ENCODE results near the gene ASPHD1. TPM values are rescaled to one million over a fixed set of nuclear protein-coding genes. Genes with fewer than 3 reads are reported as not detected.
"Not testable (repeated sequence)": the region's sequence is repeated elsewhere in the genome, so short reads cannot be mapped to it uniquely, and the experiment has no call there.

Gene ASPHD1
- total and polyA plus RNA-seq, 4 donors: 4.2 to 52.7 (median 32.4) TPM

- Histone ChIP-seq H3K4me1 (ENCODE audit: control insufficient read depth, insufficient read depth, low read length) (peaks cover 30% of the 10 kb centered on the region), H3K36me3 (ENCODE audit: control insufficient read depth, insufficient read depth, low read length) (peaks cover 36% of the 10 kb centered on the region), H3K4me3 (ENCODE audit: low read depth, low read length) (no peak overlapping the region), H3K9me3 (ENCODE audit: control insufficient read depth, insufficient read depth, low read length) (no peaks in the 10 kb centered on the region), H3K27me3 (ENCODE audit: control insufficient read depth, insufficient read depth, low read length) (peaks cover 5% of the 10 kb centered on the region), H3K27ac (ENCODE audit: low read depth, low read length) (no peak overlapping the region)
- DNase-seq (ENCODE audit: low read depth in 4 of 6, low spot score in 6 of 6): no peak
- WGBS (ENCODE audit: insufficient coverage): 59% methylated on average over 3 of the region's 4 CpGs
Measured at GRCh38 chr16:29903590-29903989, 3.3 kb downstream of the ASPHD1 start.

GRCh38 chr16:29904947-29905346 lies 4.7 kb downstream of the ASPHD1 start:
- Histone ChIP-seq H3K4me1 (ENCODE audit: control insufficient read depth, insufficient read depth, low read length) (peaks cover 17% of the 10 kb centered on the region), H3K27me3 (ENCODE audit: control insufficient read depth, insufficient read depth, low read length) (no peaks in the 10 kb centered on the region), H3K4me3 (ENCODE audit: low read depth, low read length) (no peak overlapping the region), H3K27ac (ENCODE audit: low read depth, low read length) (no peak overlapping the region), H3K36me3 (ENCODE audit: control insufficient read depth, insufficient read depth, low read length) (peaks cover 36% of the 10 kb centered on the region), H3K9me3 (ENCODE audit: control insufficient read depth, insufficient read depth, low read length) (no peaks in the 10 kb centered on the region)
- 83% methylated on average over 1 of the region's 7 CpGs for WGBS (ENCODE audit: insufficient coverage)
- DNase-seq (ENCODE audit: low read depth in 4 of 6, low spot score in 6 of 6): no peak

- no peaks in the 10 kb centered on the region for H3K9me3 ChIP-seq (ENCODE audit: control insufficient read depth, insufficient read depth, low read length)
- H3K4me1 ChIP-seq (ENCODE audit: control insufficient read depth, insufficient read depth, low read length): peaks cover 12% of the 10 kb centered on the region
- H3K27me3 ChIP-seq (ENCODE audit: control insufficient read depth, insufficient read depth, low read length): no peaks in the 10 kb centered on the region
- no peak for DNase-seq (ENCODE audit: low read depth in 4 of 6, low spot score in 6 of 6)
- no peak overlapping the region for H3K4me3 ChIP-seq (ENCODE audit: low read depth, low read length)
- 91% methylated on average over 11 of the region's 13 CpGs for WGBS (ENCODE audit: insufficient coverage)
- H3K36me3 ChIP-seq (ENCODE audit: control insufficient read depth, insufficient read depth, low read length): peaks cover 40% of the 10 kb centered on the region
- H3K27ac ChIP-seq (ENCODE audit: low read depth, low read length): no peak overlapping the region
Measured at GRCh38 chr16:29905668-29906067, 5.4 kb downstream of the ASPHD1 start.

GRCh38 chr16:29906520-29907244 lies 6.4 kb downstream of the ASPHD1 start:
- DNase-seq (ENCODE audit: low read depth in 4 of 6, low spot score in 6 of 6): no peak
- H3K4me3 ChIP-seq (ENCODE audit: low read depth, low read length): no peak overlapping the region
- no peak overlapping the region for H3K27ac ChIP-seq (ENCODE audit: low read depth, low read length)
- H3K36me3 ChIP-seq (ENCODE audit: control insufficient read depth, insufficient read depth, low read length): peaks cover 47% of the 10 kb centered on the region
- 80% methylated on average over 23 of the region's 23 CpGs for WGBS (ENCODE audit: insufficient coverage)
- H3K9me3 ChIP-seq (ENCODE audit: control insufficient read depth, insufficient read depth, low read length): no peaks in the 10 kb centered on the region
- H3K4me1 ChIP-seq (ENCODE audit: control insufficient read depth, insufficient read depth, low read length): peaks cover 2% of the 10 kb centered on the region
- H3K27me3 ChIP-seq (ENCODE audit: control insufficient read depth, insufficient read depth, low read length): no peaks in the 10 kb centered on the region

- H3K4me1 ChIP-seq (ENCODE audit: control insufficient read depth, insufficient read depth, low read length): no peaks in the 10 kb centered on the region
- WGBS (ENCODE audit: insufficient coverage): 44% methylated on average over 1 of the region's 2 CpGs
- no peak overlapping the region for H3K27ac ChIP-seq (ENCODE audit: low read depth, low read length)
- no peaks in the 10 kb centered on the region for H3K27me3 ChIP-seq (ENCODE audit: control insufficient read depth, insufficient read depth, low read length)
- peaks cover 52% of the 10 kb centered on the region for H3K36me3 ChIP-seq (ENCODE audit: control insufficient read depth, insufficient read depth, low read length)
- H3K9me3 ChIP-seq (ENCODE audit: control insufficient read depth, insufficient read depth, low read length): no peaks in the 10 kb centered on the region
- DNase-seq (ENCODE audit: low read depth in 4 of 6, low spot score in 6 of 6): no peak
- H3K4me3 ChIP-seq (ENCODE audit: low read depth, low read length): no peak overlapping the region
Measured at GRCh38 chr16:29907973-29908372, 7.7 kb downstream of the ASPHD1 start.

- Histone ChIP-seq H3K9me3 (ENCODE audit: control insufficient read depth, insufficient read depth, low read length) (no peaks in the 10 kb centered on the region), H3K27ac (ENCODE audit: low read depth, low read length) (no peak overlapping the region), H3K4me3 (ENCODE audit: low read depth, low read length) (no peak overlapping the region), H3K27me3 (ENCODE audit: control insufficient read depth, insufficient read depth, low read length) (no peaks in the 10 kb centered on the region), H3K36me3 (ENCODE audit: control insufficient read depth, insufficient read depth, low read length) (peaks cover 56% of the 10 kb centered on the region), H3K4me1 (ENCODE audit: control insufficient read depth, insufficient read depth, low read length) (no peaks in the 10 kb centered on the region)
- DNase-seq (ENCODE audit: low read depth in 4 of 6, low spot score in 6 of 6): no peak
- no CpG with 5 or more reads among the region's 2 CpGs for WGBS (ENCODE audit: insufficient coverage)
Measured at GRCh38 chr16:29908719-29909220, 8.5 kb downstream of the ASPHD1 start.

- Histone ChIP-seq H3K9me3 (ENCODE audit: control insufficient read depth, insufficient read depth, low read length) (no peaks in the 10 kb centered on the region), H3K27ac (ENCODE audit: low read depth, low read length) (no peak overlapping the region), H3K4me1 (ENCODE audit: control insufficient read depth, insufficient read depth, low read length) (no peaks in the 10 kb centered on the region), H3K4me3 (ENCODE audit: low read depth, low read length) (no peak overlapping the region), H3K27me3 (ENCODE audit: control insufficient read depth, insufficient read depth, low read length) (no peaks in the 10 kb centered on the region), H3K36me3 (ENCODE audit: control insufficient read depth, insufficient read depth, low read length) (peaks cover 63% of the 10 kb centered on the region)
- WGBS (ENCODE audit: insufficient coverage): no CpG with 5 or more reads among the region's 2 CpGs
- no peak for DNase-seq (ENCODE audit: low read depth in 4 of 6, low spot score in 6 of 6)
Measured at GRCh38 chr16:29909391-29909790, 9.1 kb downstream of the ASPHD1 start.

- DNase-seq (ENCODE audit: low read depth in 4 of 6, low spot score in 6 of 6); H3K4me1 ChIP-seq (ENCODE audit: control insufficient read depth, insufficient read depth, low read length); H3K4me3 ChIP-seq (ENCODE audit: low read depth, low read length); H3K27ac ChIP-seq (ENCODE audit: low read depth, low read length); H3K27me3 ChIP-seq (ENCODE audit: control insufficient read depth, insufficient read depth, low read length); H3K9me3 ChIP-seq (ENCODE audit: control insufficient read depth, insufficient read depth, low read length): not testable (repeated sequence)
- WGBS (ENCODE audit: insufficient coverage): no CpG with 5 or more reads among the region's 6 CpGs
- H3K36me3 ChIP-seq (ENCODE audit: control insufficient read depth, insufficient read depth, low read length): peaks cover 62% of the 10 kb centered on the region
Measured at GRCh38 chr16:29909851-29910250, 9.6 kb downstream of the ASPHD1 start.

GRCh38 chr16:29910819-29911675 lies 10.8 kb downstream of the ASPHD1 start:
- no peaks in the 10 kb centered on the region for H3K4me1 ChIP-seq (ENCODE audit: control insufficient read depth, insufficient read depth, low read length)
- no peaks in the 10 kb centered on the region for H3K27me3 ChIP-seq (ENCODE audit: control insufficient read depth, insufficient read depth, low read length)
- DNase-seq (ENCODE audit: low read depth in 4 of 6, low spot score in 6 of 6): no peak
- 85% methylated on average over 18 of the region's 20 CpGs for WGBS (ENCODE audit: insufficient coverage)
- no peaks in the 10 kb centered on the region for H3K9me3 ChIP-seq (ENCODE audit: control insufficient read depth, insufficient read depth, low read length)
- no peak overlapping the region for H3K27ac ChIP-seq (ENCODE audit: low read depth, low read length)
- no peak overlapping the region for H3K4me3 ChIP-seq (ENCODE audit: low read depth, low read length)
- peaks cover 52% of the 10 kb centered on the region for H3K36me3 ChIP-seq (ENCODE audit: control insufficient read depth, insufficient read depth, low read length)
